GM12865 (cell line): Measurements from ENCODE around the gene CCL28.
"Not testable (repeated sequence)": the region's sequence is repeated elsewhere in the genome, so short reads cannot be mapped to it uniquely, and the experiment has no call there.

ENCODE experiments used
- DNase-seq: peaks from one replicate; pipeline ENCODE4 v3.0.0; 2010; ENCODE audit warnings: low read depth
- H3K4me3 ChIP-seq: 2 replicates; pipeline ENCODE4 v1.5.1; 2011; ENCODE audit warnings: mild to moderate bottlenecking, low read depth, low read length, control low read depth
- TF ChIP-seq, protein P1 (sequence below): IDR thresholded peaks from 2 replicates; pipeline ENCODE4 v1.5.1; 2011; ENCODE audit warnings: low read length, control low read depth, low read depth, inconsistent platforms; ENCODE audit not compliant: insufficient read depth; ENCODE audit errors: missing control alignments

Gene CCL28

GRCh38 chr5:43410414-43410813 lies 1.8 kb downstream of the CCL28 start:
- TF ChIP-seq, protein P1, sequence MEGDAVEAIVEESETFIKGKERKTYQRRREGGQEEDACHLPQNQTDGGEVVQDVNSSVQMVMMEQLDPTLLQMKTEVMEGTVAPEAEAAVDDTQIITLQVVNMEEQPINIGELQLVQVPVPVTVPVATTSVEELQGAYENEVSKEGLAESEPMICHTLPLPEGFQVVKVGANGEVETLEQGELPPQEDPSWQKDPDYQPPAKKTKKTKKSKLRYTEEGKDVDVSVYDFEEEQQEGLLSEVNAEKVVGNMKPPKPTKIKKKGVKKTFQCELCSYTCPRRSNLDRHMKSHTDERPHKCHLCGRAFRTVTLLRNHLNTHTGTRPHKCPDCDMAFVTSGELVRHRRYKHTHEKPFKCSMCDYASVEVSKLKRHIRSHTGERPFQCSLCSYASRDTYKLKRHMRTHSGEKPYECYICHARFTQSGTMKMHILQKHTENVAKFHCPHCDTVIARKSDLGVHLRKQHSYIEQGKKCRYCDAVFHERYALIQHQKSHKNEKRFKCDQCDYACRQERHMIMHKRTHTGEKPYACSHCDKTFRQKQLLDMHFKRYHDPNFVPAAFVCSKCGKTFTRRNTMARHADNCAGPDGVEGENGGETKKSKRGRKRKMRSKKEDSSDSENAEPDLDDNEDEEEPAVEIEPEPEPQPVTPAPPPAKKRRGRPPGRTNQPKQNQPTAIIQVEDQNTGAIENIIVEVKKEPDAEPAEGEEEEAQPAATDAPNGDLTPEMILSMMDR: no peak
- DNase-seq: no peak
- H3K4me3 ChIP-seq: no peak overlapping the region

GRCh38 chr5:43409809-43410271 lies 2.4 kb downstream of the CCL28 start:
- no peak for DNase-seq

GRCh38 chr5:43402524-43403066 lies 9.6 kb downstream of the CCL28 start:
- DNase-seq, H3K4me3 ChIP-seq: not testable (repeated sequence)

More at GRCh38 chr5:43409809-43410271, 2.4 kb downstream of the CCL28 start:
- no peak overlapping the region for H3K4me3 ChIP-seq
- TF ChIP-seq, protein P1: no peak

DNA sequence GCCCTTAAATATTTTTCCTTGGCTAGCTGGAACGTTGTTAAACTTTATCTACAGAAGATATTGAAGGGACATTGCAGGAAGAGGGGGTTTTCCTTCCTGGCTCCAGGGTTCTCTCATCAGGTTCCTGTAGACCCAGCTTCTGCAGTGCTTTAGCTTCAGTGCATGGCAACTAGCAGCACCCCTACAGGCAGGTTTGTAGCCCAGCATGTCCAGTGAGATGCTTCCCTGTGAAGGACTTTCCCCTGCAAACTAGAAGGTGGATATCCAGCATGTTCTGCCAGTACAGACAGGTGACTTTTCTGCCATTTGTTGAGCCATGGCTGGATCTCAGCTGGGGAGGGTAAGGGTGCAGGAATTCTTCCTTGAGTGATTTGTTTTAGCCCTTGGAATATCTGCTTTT lies 10.4 kb downstream of the CCL28 start:
- DNase-seq: peak; percentile 15
- TF ChIP-seq, protein P1: peak; percentile 9
- no peak overlapping the region for H3K4me3 ChIP-seq

- H3K4me3 ChIP-seq: no peak overlapping the region
- TF ChIP-seq, protein P1: no peak
- no peak for DNase-seq
Observed at GRCh38 chr5:43400082-43400481, 12.1 kb downstream of the CCL28 start.

GRCh38 chr5:43396762-43397304 lies 15.4 kb downstream of the CCL28 start:
- peak; percentile 84 for DNase-seq
- peak overlapping the region; percentile 81 for H3K4me3 ChIP-seq
- TF ChIP-seq, protein P1: no peak

DNA sequence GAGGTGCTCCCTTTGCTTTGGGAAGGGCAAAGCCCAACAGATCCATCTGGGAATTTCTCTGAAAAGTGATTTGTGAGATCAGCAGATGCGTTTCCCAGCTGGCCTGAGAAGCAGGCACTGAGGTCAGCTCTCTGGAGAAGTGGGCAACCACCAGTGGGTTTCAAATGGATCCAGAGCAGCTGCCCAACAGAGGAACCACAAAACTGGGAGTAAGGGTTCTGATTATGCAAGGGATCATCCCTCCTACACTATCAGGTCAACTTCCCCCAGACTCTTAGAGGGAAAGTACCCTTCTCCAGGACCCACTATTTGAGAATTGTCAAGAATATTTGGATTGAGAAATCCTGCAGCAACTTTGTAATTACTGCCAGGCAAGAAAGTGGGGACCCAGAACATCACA lies 21.7 kb downstream of the CCL28 start:
- TF ChIP-seq, protein P1: no peak
- H3K4me3 ChIP-seq: no peak overlapping the region
- DNase-seq: no peak
